Keratinocyte (primary cell): ENCODE data around the gene ADD2. TPM values are rescaled to one million over a fixed set of nuclear protein-coding genes. Genes with fewer than 3 reads are reported as not detected.

Experiments used
- DNase-seq: peaks from one replicate; pipeline ENCODE4 v3.0.0-alpha.2; 2011; ENCODE audit warnings: low read depth, missing footprints, low spot score
- FAIRE-seq: peaks from 2 replicates; lab custom pipeline; 2011; peaks lifted over from hg19 to GRCh38; lab: Jason Lieb, UNC
- H2AFZ ChIP-seq: 2 replicates; pipeline ENCODE4 v1.6.0; 2012; ENCODE audit warnings: low read length, control low read depth, inconsistent platforms; ENCODE audit not compliant: control insufficient read depth
- H3K27ac ChIP-seq: 2 replicates; pipeline ENCODE4 v1.5.1; 2011; ENCODE audit warnings: low read length; ENCODE audit not compliant: control insufficient read depth, insufficient read depth
- H3K27me3 ChIP-seq: 3 replicates; pipeline ENCODE4 v1.6.0; 2011; ENCODE audit warnings: low read length; ENCODE audit not compliant: control insufficient read depth, insufficient read depth; ENCODE audit errors: extremely low read depth
- H3K36me3 ChIP-seq, 2 experiments: 2 replicates in 1 of 2; 3 replicates in 1 of 2; pipeline ENCODE4 v1.5.1; 2011; ENCODE audit warnings: low read length in 2 of 2, mild to moderate bottlenecking in 1 of 2; ENCODE audit not compliant: control insufficient read depth in 2 of 2, insufficient read depth in 2 of 2; ENCODE audit errors: extremely low read depth in 1 of 2
- H3K4me1 ChIP-seq: 3 replicates; pipeline ENCODE4 v1.5.1; 2011; ENCODE audit warnings: low read length; ENCODE audit not compliant: control insufficient read depth, insufficient read depth; ENCODE audit errors: extremely low read depth
- H3K4me2 ChIP-seq: 3 replicates; pipeline ENCODE4 v1.6.0; 2011; ENCODE audit warnings: low read depth, low read length; ENCODE audit not compliant: control insufficient read depth, insufficient read depth; ENCODE audit errors: extremely low read depth
- H3K4me3 ChIP-seq, 3 experiments: fragments of 200-600 bp in 1 of 3; sonication (generic) in 1 of 3; 2 replicates in 2 of 3; 3 replicates in 1 of 3; pipeline ENCODE4 v1.5.1; 2011 to 2016; ENCODE audit warnings: low read length in 3 of 3, mild to moderate bottlenecking in 3 of 3, control low read depth in 2 of 3, inconsistent platforms in 1 of 3, low read depth in 1 of 3, mixed read lengths in 1 of 3, mixed run types in 1 of 3, moderate library complexity in 1 of 3; ENCODE audit not compliant: control insufficient read depth in 2 of 3, insufficient read depth in 2 of 3; ENCODE audit errors: extremely low read depth in 1 of 3
- H3K79me2 ChIP-seq: 2 replicates; pipeline ENCODE4 v1.6.0; 2012; ENCODE audit warnings: low read length; ENCODE audit not compliant: control insufficient read depth, insufficient read depth
- H3K9ac ChIP-seq: 3 replicates; pipeline ENCODE4 v1.6.0; 2011; ENCODE audit warnings: low read length; ENCODE audit not compliant: control insufficient read depth, insufficient read depth; ENCODE audit errors: extremely low read depth
- H3K9me1 ChIP-seq: 3 replicates; pipeline ENCODE4 v1.6.0; 2011; ENCODE audit warnings: low read length; ENCODE audit not compliant: control insufficient read depth, insufficient read depth; ENCODE audit errors: extremely low read depth
- H3K9me3 ChIP-seq: 2 replicates; pipeline ENCODE4 v1.5.1; 2012; ENCODE audit warnings: low read depth, low read length; ENCODE audit not compliant: control insufficient read depth
- H4K20me1 ChIP-seq: 3 replicates; pipeline ENCODE4 v1.6.0; 2011; ENCODE audit warnings: low read length; ENCODE audit not compliant: control insufficient read depth, insufficient read depth; ENCODE audit errors: extremely low read depth
- CTCF ChIP-seq, 3 experiments: IDR thresholded peaks in 1 of 3; conservative IDR thresholded peaks in 1 of 3; optimal IDR thresholded peaks in 1 of 3; 2 replicates in 2 of 3; 3 replicates in 1 of 3; pipeline versions ENCODE3 to v1.5.1; 2011; ENCODE audit warnings: low read length in 3 of 3, mild to moderate bottlenecking in 3 of 3, moderate library complexity in 2 of 3, control low read depth in 1 of 3, inconsistent platforms in 1 of 3; ENCODE audit not compliant: insufficient read depth in 2 of 3; ENCODE audit errors: extremely low read depth in 1 of 3
- EZH2 ChIP-seq: IDR thresholded peaks from one replicate; pipeline ENCODE4 v1.6.1; 2012; ENCODE audit warnings: inconsistent platforms, mild to moderate bottlenecking, low read length, moderate library complexity
- dilution Hi-C: fragments of 300-500 bp; cut with MboI; formaldehyde crosslinking; loops from one replicate; pipeline ENCODE4 v1.7.0; 2020; ENCODE audit warnings: low sequenced_read_pairs; ENCODE audit not compliant: extremely low pct_ligation_motif_present
- polyA plus RNA-seq, 5 experiments: library from polyadenylated mRNA; depleted of rRNA in 3 of 5; stranded (reverse) in 3 of 5; stranded (forward) in 1 of 5; unstranded in 1 of 5; fragments of >200 nt; gene quantifications; 1 replicate in 1 of 5; 2 replicates in 3 of 5; 3 replicates in 1 of 5; pipeline versions ENCODE4 v1.2.1 to v1.2.3, GENCODE V29; 2011 to 2012; ENCODE audit warnings: missing spikeins in 2 of 5, low read depth in 1 of 5, low replicate concordance in 1 of 5

Gene ADD2
- polyA plus RNA-seq, 1 donor (not counting 4 experiments of a cell fraction or from before 2014, with no cell fraction given): 0.05 TPM

DNA sequence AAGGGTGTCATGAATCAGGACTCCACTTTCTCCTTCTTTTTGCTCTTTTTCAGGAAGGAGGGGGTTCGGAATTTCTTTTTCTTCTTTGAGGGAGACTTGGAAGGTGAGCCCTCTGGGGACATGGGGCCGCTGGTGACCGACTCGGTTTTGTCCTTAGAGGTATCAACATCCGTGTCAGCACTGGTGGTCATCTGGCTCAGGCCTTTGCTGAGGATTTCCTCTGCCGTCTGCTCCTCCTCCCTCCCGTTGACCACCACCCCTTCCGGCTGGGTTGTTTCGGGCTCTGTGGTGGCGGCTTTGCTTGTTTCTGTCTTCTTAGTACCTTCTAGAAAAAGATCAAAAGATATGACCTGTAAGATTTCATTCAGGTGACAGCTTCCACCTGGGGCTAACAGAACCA lies 104.6 kb downstream of the ADD2 start:
- Histone ChIP-seq H4K20me1 (no peaks in the 10 kb centered on the region), H3K4me3 (no peak overlapping the region), H3K9me1 (no peaks in the 10 kb centered on the region), H2AFZ (no peak overlapping the region), H3K4me1 (no peaks in the 10 kb centered on the region), H3K9me3 (no peaks in the 10 kb centered on the region), H3K4me2 (no peak overlapping the region), H3K36me3 (no peaks in the 10 kb centered on the region), H3K79me2 (no peaks in the 10 kb centered on the region), H3K27ac (no peak overlapping the region), H3K9ac (no peak overlapping the region), H3K27me3 (peaks cover 25% of the 10 kb centered on the region)
- dilution Hi-C loops: no loop called here
- FAIRE-seq (no peak), DNase-seq (no peak)
- no peak for TF ChIP-seq CTCF (optimal IDR thresholded peaks at IDR 0.05 in 1 of 3, IDR thresholded peaks at IDR 0.05 in 1 of 3, conservative IDR thresholded peaks at IDR 0.05 in 1 of 3; ENCODE audit: extremely low read depth in 1 of 3, insufficient read depth in 2 of 3, low read length in 3 of 3)
- TF ChIP-seq EZH2: no peak

DNA sequence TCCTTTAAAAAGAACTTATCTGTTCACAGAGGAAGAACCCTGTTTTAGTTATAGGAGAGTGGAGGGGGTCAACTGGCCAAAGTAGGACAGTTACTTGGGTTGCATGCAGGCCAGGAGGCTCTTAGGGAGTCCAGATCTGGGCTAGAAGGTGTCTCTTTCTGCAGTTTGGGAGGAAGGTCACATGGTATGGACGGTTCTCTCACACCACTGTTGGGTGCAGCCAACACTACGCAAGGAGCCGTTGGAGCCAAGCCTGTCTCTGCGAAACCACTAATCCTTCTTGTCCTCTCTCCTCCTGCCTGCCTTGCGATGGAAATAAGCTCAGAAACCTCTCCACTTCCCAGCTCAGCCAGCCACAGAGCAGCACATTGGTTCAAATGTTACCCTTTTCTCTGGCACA lies 108.4 kb downstream of the ADD2 start:
- FAIRE-seq: no peak

More for the DNA sequence above, 108.4 kb downstream of the ADD2 start:
- TF ChIP-seq CTCF (optimal IDR thresholded peaks at IDR 0.05 in 1 of 3, IDR thresholded peaks at IDR 0.05 in 1 of 3, conservative IDR thresholded peaks at IDR 0.05 in 1 of 3; ENCODE audit: extremely low read depth in 1 of 3, insufficient read depth in 2 of 3, low read length in 3 of 3): no peak
- TF ChIP-seq EZH2: no peak
- Histone ChIP-seq H3K27ac (no peak overlapping the region), H3K4me3 (no peak overlapping the region), H3K9me3 (no peaks in the 10 kb centered on the region), H3K27me3 (peaks cover 35% of the 10 kb centered on the region), H3K79me2 (no peaks in the 10 kb centered on the region), H4K20me1 (no peaks in the 10 kb centered on the region), H3K9ac (no peak overlapping the region), H3K36me3 (no peaks in the 10 kb centered on the region), H3K9me1 (no peaks in the 10 kb centered on the region), H3K4me2 (no peak overlapping the region), H3K4me1 (no peaks in the 10 kb centered on the region), H2AFZ (no peak overlapping the region)
- DNase-seq: no peak
- dilution Hi-C loops: no loop called here
